K562 (cell line): ENCODE results near the gene RPS6KA2. TPM values are rescaled to one million over a fixed set of nuclear protein-coding genes. Genes with fewer than 3 reads are reported as not detected.

Experiments
- ATAC-seq: fragments of 200-7000 bp; cut with Tn5 transposase; 3 replicates; pipeline ENCODE4 v1.9.1; 2020; ENCODE audit warnings: moderate library complexity
- BruUV-seq: library from RNA; stranded (reverse); fragments of 400-500 nt; replicated peaks from 2 replicates; lab custom pipeline; 2021; lab: Mats Ljungman, UMichigan
- CTCF ChIA-PET: fragments of 300-600 bp; formaldehyde crosslinking; extraction: SDS; loops from one replicate; lab custom pipeline; 2021; ENCODE audit warnings: low intra/inter-chr PET ratio; lab: Yijun Ruan, JAX
- POLR2A ChIA-PET: fragments of 300-600, 350-650 bp; sonication (Branson Sonifier 250); formaldehyde crosslinking; extraction: SDS; loops from one replicate; lab custom pipeline; 2021; ENCODE audit warnings: antibody characterized with exemption, inconsistent platforms; lab: Yijun Ruan, JAX
- DNase-seq, 4 experiments: peaks; one replicate each; pipeline versions ENCODE4 v3.0.0 to v3.0.0-alpha.2; 2011 to 2018; ENCODE audit warnings: low spot score in 3 of 4, mixed read lengths in 3 of 4; ENCODE audit errors: extremely low read depth in 1 of 4
- FAIRE-seq: peaks from 2 replicates; lab custom pipeline; 2011; peaks lifted over from hg19 to GRCh38; lab: Jason Lieb, UNC
- H2AFZ ChIP-seq: 2 replicates; pipeline ENCODE4 v1.6.0; 2011; ENCODE audit warnings: low read depth, low read length, control low read depth, inconsistent platforms
- H3K27ac ChIP-seq: fragments of 200-600 bp; 3 replicates; pipeline ENCODE4 v1.8.0; 2011; ENCODE audit warnings: low read depth, mild to moderate bottlenecking, control low read depth, inconsistent platforms, low read length, moderate library complexity, mixed read lengths; ENCODE audit errors: extremely low read depth
- H3K27me3 ChIP-seq, 2 experiments: fragments of 300-600 bp in 1 of 2; 2 replicates in 1 of 2; 3 replicates in 1 of 2; pipeline versions ENCODE4 v1.6.0 to v1.8.0; 2011; ENCODE audit warnings: inconsistent platforms in 2 of 2, low read length in 2 of 2, mild to moderate bottlenecking in 1 of 2, mixed read lengths in 1 of 2, moderate library complexity in 1 of 2; ENCODE audit not compliant: control insufficient read depth in 2 of 2, insufficient read depth in 2 of 2
- H3K36me3 ChIP-seq: fragments of 300-600 bp; 3 replicates; pipeline ENCODE4 v1.8.0; 2011; ENCODE audit warnings: mild to moderate bottlenecking, low read length, inconsistent platforms; ENCODE audit not compliant: control insufficient read depth, insufficient read depth
- H3K4me1 ChIP-seq, 2 experiments: fragments of 200-600 bp in 1 of 2; replicated peaks in 1 of 2; 2 replicates in 1 of 2; 3 replicates in 1 of 2; pipeline versions ENCODE4 v1.5.1 to v1.8.0; 2011; ENCODE audit warnings: inconsistent platforms in 2 of 2, low read length in 2 of 2, mild to moderate bottlenecking in 1 of 2, mixed read lengths in 1 of 2, moderate library complexity in 1 of 2; ENCODE audit not compliant: control insufficient read depth in 2 of 2, insufficient read depth in 2 of 2
- H3K4me2 ChIP-seq: 2 replicates; pipeline ENCODE4 v1.6.1; 2011; ENCODE audit warnings: low read length, control low read depth, inconsistent platforms, mixed read lengths; ENCODE audit not compliant: insufficient read depth
- H3K4me3 ChIP-seq: fragments of 200-600 bp; sonication (generic), shearing (Covaris generic); 2 replicates; pipeline ENCODE4 v1.5.1; 2016; ENCODE audit warnings: control low read depth, inconsistent platforms
- H3K79me2 ChIP-seq: fragments of 200-600 bp; 3 replicates; pipeline ENCODE4 v1.8.0; 2011; ENCODE audit warnings: low read length, inconsistent platforms; ENCODE audit not compliant: control insufficient read depth, insufficient read depth
- H3K9ac ChIP-seq, 2 experiments: 2 replicates each; pipeline versions ENCODE4 v1.6.0 to v1.6.1; 2011; ENCODE audit warnings: low read depth in 2 of 2, low read length in 2 of 2, control low read depth in 1 of 2, inconsistent platforms in 1 of 2, mild to moderate bottlenecking in 1 of 2, mixed read lengths in 1 of 2; ENCODE audit not compliant: insufficient read depth in 1 of 2
- H3K9me1 ChIP-seq: one replicate; pipeline ENCODE4 v1.6.0; 2011; ENCODE audit warnings: inconsistent platforms, mild to moderate bottlenecking, low read length, moderate library complexity; ENCODE audit not compliant: control insufficient read depth, insufficient read depth
- H3K9me3 ChIP-seq: replicated peaks from 2 replicates; pipeline ENCODE4 v1.5.1; 2011; ENCODE audit warnings: low read depth, low read length, inconsistent platforms; ENCODE audit not compliant: control insufficient read depth, insufficient read depth
- H4K20me1 ChIP-seq: replicated peaks from 2 replicates; pipeline ENCODE4 v1.6.1; 2011; ENCODE audit warnings: low read length, inconsistent platforms, mixed read lengths; ENCODE audit not compliant: control insufficient read depth, insufficient read depth
- CBX8 ChIP-seq: fragments of 200-600 bp; sonication (generic); IDR thresholded peaks from 2 replicates; pipeline ENCODE4 v1.6.1; 2012; ENCODE audit warnings: borderline replicate concordance, mixed run types, low read depth, mild to moderate bottlenecking, moderate library complexity, mixed read lengths, low read length, control low read depth, inconsistent platforms; ENCODE audit not compliant: poor library complexity, severe bottlenecking; ENCODE audit errors: extremely low read depth
- CCAR2 ChIP-seq: fragments of 200-400 bp; formaldehyde crosslinking; IDR thresholded peaks from 2 replicates; pipeline ENCODE4 v1.6.1; 2017; ENCODE audit warnings: mild to moderate bottlenecking, low read depth, low read length
- ERF ChIP-seq: fragments of 450-650 bp; formaldehyde crosslinking; IDR thresholded peaks from 2 replicates; pipeline ENCODE4 v1.4.0; 2020; ENCODE audit warnings: mild to moderate bottlenecking, mixed read lengths
- KLF1 ChIP-seq: fragments of 450-650 bp; IDR thresholded peaks from 2 replicates; pipeline ENCODE4 v1.6.1; 2016; ENCODE audit warnings: missing genetic modification characterization, missing compliant biosample characterization
- LEF1 ChIP-seq: fragments of 450-650 bp; IDR thresholded peaks from 2 replicates; pipeline ENCODE4 v1.6.1; 2016; ENCODE audit warnings: mild to moderate bottlenecking
- MTA1 ChIP-seq: fragments of 450-650 bp; IDR thresholded peaks from 2 replicates; pipeline ENCODE4 v1.6.1; 2017; ENCODE audit warnings: borderline replicate concordance
- SRSF9 ChIP-seq: fragments of 200-400 bp; formaldehyde crosslinking; IDR thresholded peaks from 2 replicates; pipeline ENCODE4 v1.6.1; 2017; ENCODE audit warnings: low read depth, low read length, borderline replicate concordance
- TFAM ChIP-seq: fragments of 250-450 bp; sonication (Bioruptor Pico); conservative IDR thresholded peaks from 2 replicates; pipeline ENCODE4 v1.5.0; 2021; ENCODE audit warnings: mild to moderate bottlenecking, moderate library complexity
- ZFPM2 ChIP-seq: fragments of 250-450 bp; sonication (Bioruptor Pico); IDR thresholded peaks from 2 replicates; pipeline ENCODE4 v1.5.1; 2022; ENCODE audit warnings: mild to moderate bottlenecking
- ZNF324 ChIP-seq: fragments of 250-450 bp; sonication (Bioruptor Pico); IDR thresholded peaks from 2 replicates; pipeline ENCODE4 v1.4.0; 2020; ENCODE audit warnings: mild to moderate bottlenecking
- WGBS: fragments of 100-300 bp; shearing (Covaris generic); methylation state at CpG from one replicate; pipeline ENCODE4 v1.1.6; 2016; ENCODE audit warnings: low coverage, mixed read lengths; ENCODE audit not compliant: insufficient coverage; ENCODE audit errors: missing lambda C conversion rate; 5-methylcytosine and 5-hydroxymethylcytosine counted together
- in situ Hi-C: fragments of 300-500 bp; cut with MboI; formaldehyde crosslinking; loops from 4 replicates; pipeline ENCODE4 v1.15.0; 2018; ENCODE audit warnings: inconsistent platforms, mixed read lengths
- intact Hi-C: fragments of 100-400 bp; cut with micrococcal nuclease; formaldehyde crosslinking; loops from 2 replicates; pipeline ENCODE4 v1.14.2; 2022
- polyA plus RNA-seq, 8 experiments: library from polyadenylated mRNA; depleted of rRNA in 4 of 8; stranded (reverse) in 5 of 8; unstranded in 3 of 8; fragments of >200 nt; fragmentation: Nextera tagmentation in 2 of 8; fragmentation: Illumina TruSeq in 1 of 8; extraction: Ambion mirVana in 2 of 8; extraction: Trizol in 1 of 8; gene quantifications; 2 replicates each; pipeline versions ENCODE4 v1.2.1 to v1.2.3, GENCODE V29; 2011 to 2014; ENCODE audit warnings: inconsistent platforms in 1 of 8, missing spikeins in 1 of 8
- total RNA-seq, 7 experiments: library from RNA; depleted of rRNA in 6 of 7; stranded (reverse); fragments of >200 nt in 6 of 7; fragmentation: Illumina TruSeq in 2 of 7; extraction: Trizol in 2 of 7; gene quantifications; 2 replicates each; pipeline versions ENCODE4 v1.2.1 to v1.2.3, GENCODE V29; 2011 to 2021; ENCODE audit warnings: low replicate concordance in 1 of 7
- TF ChIP-seq, protein P1 (sequence below): fragments of 450-650 bp; IDR thresholded peaks from 2 replicates; pipeline ENCODE4 v1.6.1; 2016; ENCODE audit warnings: antibody characterized with exemption
- TF ChIP-seq, protein P2 (sequence below): fragments of 250-450 bp; sonication (Bioruptor Pico); IDR thresholded peaks from 2 replicates; pipeline ENCODE4 v1.8.0; 2022; ENCODE audit warnings: moderate library complexity, mild to moderate bottlenecking, inconsistent platforms
- TF ChIP-seq, protein P3 (sequence below): fragments of 450-650 bp; formaldehyde crosslinking; IDR thresholded peaks from 2 replicates; pipeline ENCODE4 v1.4.0; 2020; ENCODE audit warnings: mild to moderate bottlenecking, mixed read lengths
- TF ChIP-seq, protein P4 (sequence below): fragments of 250-450 bp; sonication (Bioruptor Pico); IDR thresholded peaks from 2 replicates; pipeline ENCODE4 v1.6.1; 2021; ENCODE audit warnings: mild to moderate bottlenecking
- TF ChIP-seq, protein P5 (sequence below): fragments of 450-650 bp; IDR thresholded peaks from 2 replicates; pipeline ENCODE4 v1.6.1; 2016; ENCODE audit warnings: missing biosample characterization, missing genetic modification characterization
- TF ChIP-seq, protein P6 (sequence below): fragments of 250-450 bp; sonication (Bioruptor Pico); IDR thresholded peaks from 2 replicates; pipeline ENCODE4 v1.5.0; 2020; ENCODE audit warnings: mild to moderate bottlenecking

Gene RPS6KA2
- total and polyA plus RNA-seq, 9 of the 15 experiments (the other 6 are each of a cell fraction or from before 2014, with no cell fraction given) = 0.29 to 1.00 (median 0.53) TPM

DNA sequence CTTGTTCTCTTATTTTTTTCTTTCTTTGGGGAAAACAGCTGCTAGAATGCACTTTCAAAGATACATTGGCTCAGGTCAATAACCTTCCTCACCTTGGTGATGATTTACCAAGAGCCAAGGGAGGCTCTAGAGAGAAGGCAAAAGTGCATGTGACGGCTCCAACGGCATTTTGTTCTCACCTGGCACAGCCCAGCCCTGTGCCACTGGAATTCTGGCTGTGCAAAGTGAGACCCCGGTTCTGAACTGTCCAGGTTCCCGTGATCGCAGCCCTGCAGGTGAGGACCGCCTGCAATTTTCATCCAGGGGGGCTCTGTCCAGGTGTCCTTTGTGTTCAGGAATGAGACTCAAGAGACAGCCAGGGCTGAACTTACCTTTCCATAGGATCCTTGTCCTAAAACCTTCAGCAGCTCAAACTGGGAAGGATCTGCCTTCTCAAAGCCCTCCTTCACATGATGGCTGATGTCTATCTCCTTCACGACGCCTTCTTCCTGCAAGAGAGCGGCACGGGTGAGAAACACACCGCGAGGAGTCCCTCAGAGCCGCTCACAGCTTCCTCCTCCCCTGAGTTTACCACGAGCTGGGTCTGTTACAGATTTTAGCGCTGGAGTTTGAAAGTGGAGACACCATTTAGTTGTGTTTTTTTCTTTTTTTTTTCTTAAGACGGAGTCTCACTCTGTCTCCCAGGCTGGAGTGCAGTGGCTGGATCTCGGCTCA, 88.6 kb downstream of the RPS6KA2 start:
- Histone ChIP-seq H3K4me2 (no peak overlapping the region), H3K9me1 (no peaks in the 10 kb centered on the region), H3K27ac (no peak overlapping the region), H3K36me3 (no peaks in the 10 kb centered on the region), H2AFZ (no peak overlapping the region), H4K20me1 (no peaks in the 10 kb centered on the region), H3K9me3 (no peaks in the 10 kb centered on the region), H3K4me1 (no peaks in the 10 kb centered on the region; a peak in 1 of 5 replicates), H3K27me3 (peaks cover 39 to 63% of the 10 kb centered on the region in 2 experiments; a peak in 4 of 5 replicates), H3K9ac (no peak overlapping the region), H3K4me3 (no peak overlapping the region), H3K79me2 (no peaks in the 10 kb centered on the region)
- ATAC-seq = no peak
- WGBS = 1% methylated on average over 16 of the region's 17 CpGs
- in situ Hi-C loops (no loop called here), intact Hi-C loops (no loop called here)
- BruUV-seq = no TSS peak
- CTCF ChIA-PET = no interaction called here
- no peak for DNase-seq
- POLR2A ChIA-PET = no interaction called here
- FAIRE-seq = no peak
- TF ChIP-seq LEF1 (no peak), KLF1 (tag) (no peak), ZFPM2 (CRISPR knock-in tag) (no peak), CCAR2 (no peak), TFAM (no peak), SRSF9 (no peak), MTA1 (no peak), ERF (CRISPR knock-in tag) (no peak), CBX8 (no peak), ZNF324 (CRISPR knock-in tag) (no peak)
- TF ChIP-seq, protein P1, sequence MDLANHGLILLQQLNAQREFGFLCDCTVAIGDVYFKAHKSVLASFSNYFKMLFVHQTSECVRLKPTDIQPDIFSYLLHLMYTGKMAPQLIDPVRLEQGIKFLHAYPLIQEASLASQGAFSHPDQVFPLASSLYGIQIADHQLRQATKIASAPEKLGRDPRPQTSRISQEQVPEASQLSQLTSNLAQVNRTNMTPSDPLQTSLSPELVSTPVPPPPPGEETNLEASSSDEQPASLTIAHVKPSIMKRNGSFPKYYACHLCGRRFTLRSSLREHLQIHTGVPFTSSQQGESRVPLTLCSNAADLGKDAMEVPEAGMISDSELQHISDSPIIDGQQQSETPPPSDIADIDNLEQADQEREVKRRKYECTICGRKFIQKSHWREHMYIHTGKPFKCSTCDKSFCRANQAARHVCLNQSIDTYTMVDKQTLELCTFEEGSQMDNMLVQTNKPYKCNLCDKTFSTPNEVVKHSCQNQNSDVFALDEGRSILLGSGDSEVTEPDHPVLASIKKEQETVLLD = no peak
- TF ChIP-seq, protein P2, sequence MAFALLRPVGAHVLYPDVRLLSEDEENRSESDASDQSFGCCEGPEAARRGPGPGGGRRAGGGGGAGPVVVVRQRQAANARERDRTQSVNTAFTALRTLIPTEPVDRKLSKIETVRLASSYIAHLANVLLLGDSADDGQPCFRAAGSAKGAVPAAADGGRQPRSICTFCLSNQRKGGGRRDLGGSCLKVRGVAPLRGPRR (CRISPR knock-in tag) = no peak
- TF ChIP-seq, protein P3, sequence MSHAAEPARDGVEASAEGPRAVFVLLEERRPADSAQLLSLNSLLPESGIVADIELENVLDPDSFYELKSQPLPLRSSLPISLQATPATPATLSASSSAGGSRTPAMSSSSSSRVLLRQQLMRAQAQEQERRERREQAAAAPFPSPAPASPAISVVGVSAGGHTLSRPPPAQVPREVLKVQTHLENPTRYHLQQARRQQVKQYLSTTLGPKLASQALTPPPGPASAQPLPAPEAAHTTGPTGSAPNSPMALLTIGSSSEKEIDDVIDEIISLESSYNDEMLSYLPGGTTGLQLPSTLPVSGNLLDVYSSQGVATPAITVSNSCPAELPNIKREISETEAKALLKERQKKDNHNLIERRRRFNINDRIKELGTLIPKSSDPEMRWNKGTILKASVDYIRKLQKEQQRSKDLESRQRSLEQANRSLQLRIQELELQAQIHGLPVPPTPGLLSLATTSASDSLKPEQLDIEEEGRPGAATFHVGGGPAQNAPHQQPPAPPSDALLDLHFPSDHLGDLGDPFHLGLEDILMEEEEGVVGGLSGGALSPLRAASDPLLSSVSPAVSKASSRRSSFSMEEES (CRISPR knock-in tag) = no peak
- TF ChIP-seq, protein P4, sequence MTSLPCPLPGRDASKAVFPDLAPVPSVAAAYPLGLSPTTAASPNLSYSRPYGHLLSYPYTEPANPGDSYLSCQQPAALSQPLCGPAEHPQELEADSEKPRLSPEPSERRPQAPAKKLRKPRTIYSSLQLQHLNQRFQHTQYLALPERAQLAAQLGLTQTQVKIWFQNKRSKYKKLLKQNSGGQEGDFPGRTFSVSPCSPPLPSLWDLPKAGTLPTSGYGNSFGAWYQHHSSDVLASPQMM = no peak
- TF ChIP-seq, protein P5, sequence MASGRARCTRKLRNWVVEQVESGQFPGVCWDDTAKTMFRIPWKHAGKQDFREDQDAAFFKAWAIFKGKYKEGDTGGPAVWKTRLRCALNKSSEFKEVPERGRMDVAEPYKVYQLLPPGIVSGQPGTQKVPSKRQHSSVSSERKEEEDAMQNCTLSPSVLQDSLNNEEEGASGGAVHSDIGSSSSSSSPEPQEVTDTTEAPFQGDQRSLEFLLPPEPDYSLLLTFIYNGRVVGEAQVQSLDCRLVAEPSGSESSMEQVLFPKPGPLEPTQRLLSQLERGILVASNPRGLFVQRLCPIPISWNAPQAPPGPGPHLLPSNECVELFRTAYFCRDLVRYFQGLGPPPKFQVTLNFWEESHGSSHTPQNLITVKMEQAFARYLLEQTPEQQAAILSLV = no peak
- TF ChIP-seq, protein P6, sequence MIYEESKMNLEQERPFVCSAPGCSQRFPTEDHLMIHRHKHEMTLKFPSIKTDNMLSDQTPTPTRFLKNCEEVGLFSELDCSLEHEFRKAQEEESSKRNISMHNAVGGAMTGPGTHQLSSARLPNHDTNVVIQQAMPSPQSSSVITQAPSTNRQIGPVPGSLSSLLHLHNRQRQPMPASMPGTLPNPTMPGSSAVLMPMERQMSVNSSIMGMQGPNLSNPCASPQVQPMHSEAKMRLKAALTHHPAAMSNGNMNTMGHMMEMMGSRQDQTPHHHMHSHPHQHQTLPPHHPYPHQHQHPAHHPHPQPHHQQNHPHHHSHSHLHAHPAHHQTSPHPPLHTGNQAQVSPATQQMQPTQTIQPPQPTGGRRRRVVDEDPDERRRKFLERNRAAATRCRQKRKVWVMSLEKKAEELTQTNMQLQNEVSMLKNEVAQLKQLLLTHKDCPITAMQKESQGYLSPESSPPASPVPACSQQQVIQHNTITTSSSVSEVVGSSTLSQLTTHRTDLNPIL (CRISPR knock-in tag) = no peak
